ENCODE results near the gene LY6G6F. TPM values are rescaled to one million over a fixed set of nuclear protein-coding genes. Genes with fewer than 3 reads are reported as not detected.

The LY6G6F gene
- not detected for total RNA-seq

GRCh38 chr6:31706599-31706998 lies at the start of gene LY6G6F:
Gene LY6G6F (plus strand): TSS chr6:31706866. CDS start chr6:31706907, 41 bp downstream.
- Histone ChIP-seq H3K4me1 (peaks cover 13% of the 10 kb centered on the region), H3K9me3 (no peaks in the 10 kb centered on the region), H3K36me3 (no peaks in the 10 kb centered on the region), H3K27me3 (no peaks in the 10 kb centered on the region), H3K4me3 (no peak within 1 kb of the TSS), H3K27ac (no peak within 1 kb of the TSS)
- TF ChIP-seq CTCF (IDR thresholded peaks at IDR 0.05), result no peak
- TF ChIP-seq POLR2AphosphoS5 (IDR thresholded peaks at IDR 0.05; ENCODE audit: insufficient read depth in 1 of 2, low read depth in 1 of 2), result no peak
- TF ChIP-seq POLR2A (IDR thresholded peaks at IDR 0.05), result no peak
- DNase-seq (ENCODE audit: extremely low spot score in 2 of 2), result no peak
- intact Hi-C loops (cut with DNase I), result no loop called here

- Histone ChIP-seq H3K27me3 (no peaks in the 10 kb centered on the region), H3K4me3 (no peak overlapping the region), H3K36me3 (peaks cover 0 to 8% of the 10 kb centered on the region in 2 donors), H3K27ac (no peak overlapping the region), H3K9me3 (no peaks in the 10 kb centered on the region), H3K4me1 (peaks cover 52% of the 10 kb centered on the region)
- TF ChIP-seq CTCF (IDR thresholded peaks at IDR 0.05) (no peak), POLR2A (IDR thresholded peaks at IDR 0.05) (no peak), POLR2AphosphoS5 (IDR thresholded peaks at IDR 0.05; ENCODE audit: insufficient read depth in 1 of 2, low read depth in 1 of 2) (no peak)
- DNase-seq (ENCODE audit: extremely low spot score in 2 of 2), result no peak
- intact Hi-C loops (cut with DNase I), result no loop called here
Observed at GRCh38 chr6:31657406-31658157, 49.1 kb upstream of the LY6G6F start.

- intact Hi-C loops (cut with DNase I), result no loop called here
- Histone ChIP-seq H3K4me3 (no peak overlapping the region), H3K27me3 (no peaks in the 10 kb centered on the region), H3K36me3 (peaks cover 0 to 8% of the 10 kb centered on the region in 2 donors), H3K4me1 (peaks cover 58% of the 10 kb centered on the region), H3K27ac (no peak overlapping the region), H3K9me3 (no peaks in the 10 kb centered on the region)
- TF ChIP-seq POLR2AphosphoS5 (IDR thresholded peaks at IDR 0.05; ENCODE audit: insufficient read depth in 1 of 2, low read depth in 1 of 2) (no peak), POLR2A (IDR thresholded peaks at IDR 0.05) (no peak), CTCF (IDR thresholded peaks at IDR 0.05) (no peak)
- DNase-seq (ENCODE audit: extremely low spot score in 2 of 2), result no peak
Observed at GRCh38 chr6:31658158-31658688, 48.4 kb upstream of the LY6G6F start.

- TF ChIP-seq CTCF (IDR thresholded peaks at IDR 0.05) (no peak), POLR2AphosphoS5 (IDR thresholded peaks at IDR 0.05; ENCODE audit: insufficient read depth in 1 of 2, low read depth in 1 of 2) (no peak), POLR2A (IDR thresholded peaks at IDR 0.05) (no peak)
- no peaks in the 10 kb centered on the region for H3K27me3 ChIP-seq
- DNase-seq (ENCODE audit: extremely low spot score in 2 of 2), result no peak
- peak overlapping the region; percentile 91 for H3K27ac ChIP-seq
- H3K9me3 ChIP-seq, result no peaks in the 10 kb centered on the region
- intact Hi-C loops (cut with DNase I), result no loop called here
- peaks cover 0 to 8% of the 10 kb centered on the region in 2 donors for H3K36me3 ChIP-seq
- peaks cover 59% of the 10 kb centered on the region for H3K4me1 ChIP-seq
- H3K4me3 ChIP-seq, result peak overlapping the region; percentile 60 to 87
Observed at GRCh38 chr6:31658983-31659648, 47.5 kb upstream of the LY6G6F start.

Data from vagina (tissue), 2 donors.